Measurements from ENCODE around the gene MACF1.

GRCh38 chr1:39272027-39272797, 67.7 kb downstream of the MACF1 start:
- TF ChIP-seq CTCF (IDR thresholded peaks at IDR 0.05) (no peak), EZH2phosphoT487 (IDR thresholded peaks at IDR 0.05; ENCODE audit: borderline replicate concordance, low read depth) (no peak)

Data from SK-N-SH (cell line).